ENCODE results near the gene LDLRAD3.
"Not testable (repeated sequence)": the region's sequence is repeated elsewhere in the genome, so short reads cannot be mapped to it uniquely, and the experiment has no call there.

The LDLRAD3 gene

GRCh38 chr11:36019005-36019596 lies 75.2 kb downstream of the LDLRAD3 start:
- DNase-seq (ENCODE audit: low read depth in 2 of 2): no peak

- no peak for DNase-seq (ENCODE audit: low read depth in 2 of 2)
Observed at GRCh38 chr11:36019722-36020121, 75.9 kb downstream of the LDLRAD3 start.

- DNase-seq (ENCODE audit: low read depth in 2 of 2): no peak
Observed at GRCh38 chr11:36022882-36023281, 79.0 kb downstream of the LDLRAD3 start.

- DNase-seq (ENCODE audit: low read depth in 2 of 2): no peak
Observed at GRCh38 chr11:36023922-36024321, 80.1 kb downstream of the LDLRAD3 start.

GRCh38 chr11:36024716-36025115 lies 80.9 kb downstream of the LDLRAD3 start:
- DNase-seq (ENCODE audit: low read depth in 2 of 2): no peak

GRCh38 chr11:36026315-36026968 lies 82.6 kb downstream of the LDLRAD3 start:
- no peak for DNase-seq (ENCODE audit: low read depth in 2 of 2)

DNA sequence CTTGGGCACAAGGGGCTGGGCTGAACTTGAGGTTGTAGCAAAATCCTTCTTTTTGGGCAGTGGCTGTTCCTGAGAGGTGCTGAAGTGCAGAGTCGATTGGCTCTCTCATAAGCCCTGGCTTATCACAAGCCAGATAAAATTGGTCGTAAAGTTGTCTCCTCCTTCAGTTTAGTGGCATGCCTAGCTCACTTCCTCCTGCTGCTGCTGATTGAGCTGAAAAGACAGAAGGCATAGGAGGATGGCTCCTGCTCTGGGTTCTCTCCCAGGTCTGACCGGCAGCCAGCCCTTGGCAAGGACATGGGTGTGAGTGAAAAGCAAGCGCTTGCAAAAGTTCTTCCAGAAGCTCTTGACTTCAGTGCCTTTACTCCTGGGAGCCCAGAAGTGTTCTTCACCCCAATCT lies 83.9 kb downstream of the LDLRAD3 start:
- DNase-seq (ENCODE audit: low read depth in 2 of 2): no peak

DNA sequence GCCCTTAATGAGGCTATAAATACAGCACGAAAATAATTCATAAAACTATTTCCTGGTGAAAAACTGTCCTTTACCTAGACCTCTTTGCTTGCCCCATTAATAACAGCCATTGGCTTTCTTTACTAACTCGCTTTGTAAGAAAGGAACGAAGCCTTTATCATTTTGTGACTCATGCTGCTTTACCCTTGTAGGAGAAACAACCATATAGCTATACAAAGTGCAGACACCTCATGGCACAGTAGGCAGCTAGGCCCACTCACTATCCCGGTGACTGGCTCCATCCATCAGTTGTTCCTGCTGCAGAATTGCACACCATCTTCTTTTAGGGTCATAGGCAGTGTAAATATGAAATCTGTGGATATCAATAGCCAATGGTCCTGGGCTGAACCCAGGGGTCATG lies 85.8 kb downstream of the LDLRAD3 start:
- no peak for DNase-seq (ENCODE audit: low read depth in 2 of 2)

- peak; percentile 65 to 66 for DNase-seq (ENCODE audit: low read depth in 2 of 2)
Observed at GRCh38 chr11:36030731-36031281, 86.9 kb downstream of the LDLRAD3 start.

- DNase-seq (ENCODE audit: low read depth in 2 of 2): no peak
Observed at GRCh38 chr11:36033082-36033751, 89.4 kb downstream of the LDLRAD3 start.

DNA sequence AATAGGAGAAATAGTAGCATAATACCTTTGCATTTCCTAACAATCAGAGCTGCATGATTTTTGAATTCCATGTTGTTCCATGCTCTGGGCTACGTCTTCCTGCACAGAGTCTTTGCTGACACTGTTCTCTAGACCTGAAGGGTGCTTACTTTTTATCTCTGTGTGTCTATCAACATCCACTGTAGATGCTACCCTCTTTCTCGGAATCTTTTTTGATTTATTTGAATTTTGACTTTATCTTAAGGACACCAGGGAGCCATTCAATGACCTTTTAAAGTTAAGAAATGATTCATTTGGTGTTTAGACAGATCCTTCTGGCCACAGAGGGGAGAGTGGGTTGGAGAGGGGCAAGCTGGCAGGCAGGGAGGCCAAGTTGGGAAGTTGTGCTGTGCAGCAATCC lies 90.1 kb downstream of the LDLRAD3 start:
- no peak for DNase-seq (ENCODE audit: low read depth in 2 of 2)

DNA sequence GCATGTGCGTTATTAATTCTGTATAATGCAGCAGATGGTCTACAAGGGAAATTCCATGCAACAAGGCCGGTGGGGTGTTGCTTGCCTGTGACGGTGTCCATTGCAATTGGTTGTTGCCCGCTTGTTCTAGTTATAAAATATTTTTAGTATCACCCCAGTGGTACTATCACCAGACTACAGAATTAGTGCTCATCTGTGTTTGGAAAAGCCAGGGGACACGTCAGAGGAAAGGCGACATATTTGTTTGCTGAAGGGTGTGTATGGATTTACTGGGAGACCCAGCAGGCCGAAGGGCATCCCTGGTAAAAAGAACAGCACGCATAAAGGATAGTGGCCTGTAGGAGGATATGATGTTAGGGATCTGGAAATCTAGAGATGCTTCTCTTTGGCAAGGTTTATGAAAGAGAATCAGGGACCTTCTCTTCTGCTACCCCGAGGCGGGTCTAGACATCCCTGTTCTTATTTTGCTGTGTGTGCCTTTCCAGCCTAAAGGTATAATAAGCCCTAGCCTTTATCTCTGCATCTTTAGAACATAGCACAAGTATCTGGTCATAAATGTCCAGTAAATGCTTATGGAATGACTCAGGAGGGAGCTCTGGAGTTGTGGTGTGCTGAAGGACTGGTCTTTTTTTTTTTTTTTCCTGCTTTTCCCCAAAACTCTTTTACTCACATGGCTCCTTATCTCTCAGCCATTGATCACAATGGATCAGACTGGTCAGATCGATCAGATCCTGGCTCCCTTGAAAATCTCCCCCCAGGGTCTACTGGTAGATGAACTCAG lies 90.9 kb downstream of the LDLRAD3 start:
- peak; percentile 70 to 75 for DNase-seq (ENCODE audit: low read depth in 2 of 2)

- no peak for DNase-seq (ENCODE audit: low read depth in 2 of 2)
Observed at GRCh38 chr11:36035454-36035853, 91.6 kb downstream of the LDLRAD3 start.

- no peak for DNase-seq (ENCODE audit: low read depth in 2 of 2)
Observed at GRCh38 chr11:36035999-36036398, 92.1 kb downstream of the LDLRAD3 start.

DNA sequence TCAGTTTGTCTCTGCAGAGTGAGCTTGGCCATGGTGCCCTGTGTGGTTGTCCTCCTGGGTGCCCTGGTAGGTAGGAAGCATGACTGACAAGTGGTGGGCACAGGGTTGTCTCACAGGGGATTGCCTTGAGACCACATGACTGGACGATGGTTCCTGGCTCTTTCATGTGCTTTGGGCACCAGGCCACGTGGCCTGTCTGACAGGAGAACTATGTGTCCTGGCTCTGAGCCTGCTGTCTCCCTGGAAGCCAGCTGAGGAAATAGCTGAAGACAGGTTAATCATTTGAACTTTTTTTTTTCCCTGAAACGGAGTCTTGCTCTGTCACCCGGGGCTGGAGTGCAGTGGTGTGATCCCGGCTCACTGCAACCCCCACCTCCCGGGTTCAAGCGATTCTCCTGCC lies 93.2 kb downstream of the LDLRAD3 start:
- DNase-seq (ENCODE audit: low read depth in 2 of 2): no peak

DNA sequence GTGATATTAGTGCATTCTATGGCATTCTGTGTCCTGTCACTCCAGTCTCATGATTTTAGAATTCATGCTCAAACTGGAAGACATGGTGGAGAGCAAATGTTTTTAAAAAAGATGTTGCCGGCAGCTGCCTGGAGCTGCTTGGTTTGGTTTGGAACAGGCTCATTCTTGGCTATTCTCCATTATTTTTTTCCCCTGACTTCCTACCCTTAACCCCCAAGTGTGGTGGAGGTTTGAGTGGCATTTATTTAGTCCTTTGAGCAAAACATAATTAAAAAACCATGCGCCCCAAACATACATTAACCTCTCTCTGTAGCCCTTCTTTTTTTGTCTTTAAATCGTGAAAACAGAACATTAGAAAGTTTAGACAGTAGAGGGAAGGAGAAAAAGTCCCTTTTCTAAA lies 94.7 kb downstream of the LDLRAD3 start:
- DNase-seq (ENCODE audit: low read depth in 2 of 2): no peak

DNA sequence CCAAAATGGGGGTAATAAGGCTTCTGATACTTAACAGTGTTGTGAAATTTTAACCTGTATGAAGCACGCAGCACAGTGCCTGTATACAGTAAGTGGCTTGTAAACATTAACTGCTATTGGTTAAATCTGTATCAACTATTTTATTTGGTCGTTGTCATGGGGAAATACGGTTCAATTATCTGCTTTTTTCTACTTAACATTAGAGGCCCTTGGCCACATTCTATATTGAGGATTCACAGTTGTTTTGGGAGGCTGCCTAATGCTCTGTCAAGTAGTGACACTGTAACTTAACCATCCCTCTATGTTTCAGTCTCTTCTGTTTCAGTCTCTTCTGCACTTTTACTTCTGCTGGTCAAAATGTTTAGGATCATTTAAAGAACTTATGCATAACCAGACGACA lies 95.6 kb downstream of the LDLRAD3 start:
- no peak for DNase-seq (ENCODE audit: low read depth in 2 of 2)

DNA sequence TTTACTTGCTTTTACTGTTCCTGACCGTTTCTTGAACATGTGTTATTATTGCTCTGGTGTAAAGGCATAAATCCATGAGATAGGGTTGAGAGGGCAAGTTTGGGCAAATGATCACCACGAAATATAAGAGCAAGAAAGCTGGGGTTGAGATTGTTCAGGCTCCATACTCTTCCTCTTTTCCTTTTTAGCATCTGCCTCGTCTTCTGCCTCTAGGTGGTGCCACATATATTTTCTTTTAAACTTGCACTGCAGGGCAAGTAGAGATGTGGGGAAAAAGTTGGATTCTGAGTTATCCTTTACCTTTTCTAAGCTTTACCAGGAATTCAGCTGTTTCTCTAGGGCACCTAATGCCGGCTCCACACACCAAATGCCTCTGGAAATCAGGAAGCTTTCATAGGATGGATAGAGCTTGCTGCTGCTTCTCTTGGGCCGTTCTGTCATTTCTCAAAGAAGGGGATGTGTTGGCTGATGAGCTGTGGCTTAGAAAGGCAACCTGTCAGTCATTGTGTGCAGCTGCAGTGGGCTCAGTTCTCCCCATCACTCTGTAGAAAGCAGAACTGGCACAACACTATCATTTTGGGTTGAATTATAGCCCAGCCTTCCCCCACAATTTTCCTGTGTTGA lies 98.2 kb downstream of the LDLRAD3 start:
- no peak for DNase-seq (ENCODE audit: low read depth in 2 of 2)

GRCh38 chr11:36044636-36045035 lies 100.8 kb downstream of the LDLRAD3 start:
- DNase-seq (ENCODE audit: low read depth in 2 of 2): no peak

DNA sequence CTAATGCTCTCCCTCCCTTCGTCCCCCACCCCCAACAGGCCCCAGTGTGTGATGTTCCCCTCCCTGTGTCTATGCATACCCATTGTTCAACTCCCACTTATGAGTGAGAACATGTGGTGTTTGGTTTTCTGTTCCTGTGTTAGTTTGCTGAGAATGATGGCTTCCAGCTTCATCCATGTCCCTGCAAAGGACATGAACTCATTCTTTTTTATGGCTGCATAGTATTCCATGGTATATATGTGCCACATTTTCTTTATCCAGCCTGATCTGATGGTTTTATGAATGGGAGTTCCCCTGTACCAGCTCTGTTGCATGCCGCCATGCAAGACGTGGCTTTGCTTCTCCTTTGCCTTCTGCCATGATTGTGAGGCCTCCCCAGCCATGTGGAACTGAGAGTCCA lies 102.1 kb downstream of the LDLRAD3 start:
- DNase-seq (ENCODE audit: low read depth in 2 of 2): not testable (repeated sequence)

- DNase-seq (ENCODE audit: low read depth in 2 of 2): no peak
Observed at GRCh38 chr11:36046932-36047331, 103.1 kb downstream of the LDLRAD3 start.

GRCh38 chr11:36047344-36047743 lies 103.5 kb downstream of the LDLRAD3 start:
- no peak for DNase-seq (ENCODE audit: low read depth in 2 of 2)

Measured in fibroblast of skin of left quadriceps (primary cell).